Motor neuron (in vitro differentiated cells): Measurements from ENCODE around the gene CMKLR1. TPM values are rescaled to one million over a fixed set of nuclear protein-coding genes. Genes with fewer than 3 reads are reported as not detected.

Experiments
- ATAC-seq, 8 experiments: fragments of 200-7000 bp; cut with Tn5 transposase; replicated peaks in 6 of 8; 2 replicates each; pipeline ENCODE4 v1.8.0; 2021; ENCODE audit warnings: mild to moderate bottlenecking in 8 of 8, moderate library complexity in 8 of 8
- H3K27ac ChIP-seq, 2 donors: fragments of 250-450 bp; sonication (Bioruptor Pico); 2 replicates each; pipeline ENCODE4 v1.9.0; 2021; ENCODE audit warnings: antibody characterized with exemption in 2 of 2, mild to moderate bottlenecking in 2 of 2, moderate library complexity in 1 of 2
- H3K4me1 ChIP-seq, 2 donors: fragments of 250-450 bp; sonication (Bioruptor Pico); replicated peaks in 1 of 2; 2 replicates each; pipeline ENCODE4 v1.6.1; 2021; ENCODE audit warnings: antibody characterized with exemption in 2 of 2, mild to moderate bottlenecking in 2 of 2, moderate library complexity in 1 of 2
- H3K4me3 ChIP-seq, 5 donors: fragments of 250-450 bp; sonication (Bioruptor Pico); 2 replicates each; pipeline ENCODE4 v1.9.0; 2021; ENCODE audit warnings: antibody characterized with exemption in 5 of 5, mild to moderate bottlenecking in 5 of 5, moderate library complexity in 4 of 5
- WGBS, 10 experiments: fragments of 450-650 bp; shearing (Covaris generic); methylation state at CpG; one replicate each; pipeline ENCODE4 v1.0.0; 2022; 5-methylcytosine and 5-hydroxymethylcytosine counted together
- in situ Hi-C, 9 experiments: fragments of 400-800 bp; cut with MboI; loops; one replicate each; pipeline ENCODE4 v1.15.0; 2021; ENCODE audit warnings: low sequenced_read_pairs in 9 of 9, low pct_unique_long_range_greater_than_20kb in 2 of 9; ENCODE audit not compliant: unreplicated experiment in 9 of 9
- total RNA-seq, 8 experiments: library from RNA; unstranded; fragments of 300-600 nt; gene quantifications; 2 replicates each; pipeline versions ENCODE4 v1.2.3 to v1.2.4, GENCODE V29; 2022

The CMKLR1 gene
- total RNA-seq, 8 experiments from 2014 or later, result 0.09 to 12.6 (median 0.38) TPM; not detected in 1

DNA sequence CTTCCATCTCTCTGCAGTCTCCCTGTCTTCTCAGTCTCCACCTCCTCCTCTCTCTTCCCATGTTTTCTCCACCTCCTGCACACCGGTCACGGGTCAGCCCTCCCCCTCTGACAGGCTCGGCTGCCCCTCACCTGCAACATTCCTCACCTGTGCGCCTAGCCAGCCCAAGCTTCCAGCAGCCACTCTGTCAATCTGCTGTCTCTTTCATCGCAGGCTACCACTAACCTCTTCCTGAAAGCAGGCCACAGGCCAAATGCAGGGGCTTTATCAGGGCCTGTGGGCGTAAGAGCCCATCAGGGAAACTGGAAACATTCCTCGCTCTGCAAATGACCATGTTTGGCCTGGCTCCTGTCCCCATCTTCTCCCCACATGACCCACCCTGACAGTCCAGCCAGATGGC lies 34.5 kb downstream of the CMKLR1 start:
- in situ Hi-C loops, result no loop called here
- H3K4me1 ChIP-seq, result peaks cover 22 to 37% of the 10 kb centered on the region in 2 donors
- no peak overlapping the region for H3K27ac ChIP-seq
- ATAC-seq, result no peak
- no peak overlapping the region for H3K4me3 ChIP-seq
- 46 to 94% (median 73%) methylated on average over 1 to 7 of the region's 7 CpGs; no CpG with 5 or more reads in 1 of the 10 experiments for WGBS, 10 experiments

DNA sequence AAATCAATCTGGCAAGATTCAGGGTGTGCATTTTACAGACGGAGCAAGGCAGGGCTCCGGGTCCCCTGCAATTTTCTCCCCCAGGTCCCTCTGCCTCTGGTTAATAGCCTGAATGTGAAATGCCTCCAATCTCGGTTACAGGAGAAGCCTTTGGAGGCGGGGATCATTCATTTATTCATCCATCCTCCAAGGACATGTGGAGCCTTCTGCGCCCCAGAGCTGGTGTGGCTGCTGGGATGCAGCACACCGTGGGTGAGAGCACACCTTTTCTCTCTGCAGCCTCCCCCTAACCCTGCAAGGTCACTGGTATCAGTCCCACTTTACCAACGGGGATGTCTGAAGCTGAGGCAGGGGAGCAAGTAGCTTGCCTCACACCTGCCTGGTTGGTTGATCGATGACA lies 35.4 kb downstream of the CMKLR1 start:
- 67 to 86% (median 80%) methylated on average over 1 to 4 of the region's 8 CpGs; no CpG with 5 or more reads in 4 of the 10 experiments for WGBS, 10 experiments
- Histone ChIP-seq H3K4me3 (no peak overlapping the region), H3K4me1 (peaks cover 22 to 43% of the 10 kb centered on the region in 2 donors), H3K27ac (no peak overlapping the region)
- peak in 5 of 8 experiments; percentile 13 to 63 (median 38) for ATAC-seq
- in situ Hi-C loops, result no loop called here

GRCh38 chr12:108302403-108303311 lies 36.5 kb downstream of the CMKLR1 start:
- in situ Hi-C loops, result no loop called here
- WGBS, 10 experiments, result 0 to 77% (median 37%) methylated on average over 1 to 13 of the region's 18 CpGs; no CpG with 5 or more reads in 2 of the 10 experiments
- ATAC-seq, result peak in 7 of 8 experiments; percentile 10 to 77 (median 38)

DNA sequence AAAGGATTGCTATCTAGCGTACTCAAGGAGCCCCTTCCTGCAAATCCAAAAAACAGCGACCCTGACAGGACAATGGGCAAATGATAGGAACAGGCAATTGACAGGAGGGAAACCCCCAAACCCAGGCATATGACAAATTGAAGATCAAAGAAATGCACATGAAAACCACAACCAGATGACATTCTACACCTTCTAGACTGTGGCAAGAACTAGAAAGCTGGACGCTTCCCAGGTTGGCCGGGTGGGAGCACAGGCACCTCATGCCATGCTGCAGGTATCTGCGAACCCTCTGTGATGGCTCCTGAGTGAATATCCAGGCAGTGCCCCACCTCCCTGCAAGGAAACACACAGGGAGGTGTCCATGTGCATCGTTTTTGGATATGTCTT lies 37.1 kb downstream of the CMKLR1 start:
- ATAC-seq, result no peak
- Histone ChIP-seq H3K4me1 (peaks cover 22 to 44% of the 10 kb centered on the region in 2 donors), H3K4me3 (no peak overlapping the region), H3K27ac (no peak overlapping the region)
- WGBS, 10 experiments, result 40 to 100% (median 86%) methylated on average over 1 to 5 of the region's 6 CpGs; no CpG with 5 or more reads in 3 of the 10 experiments
- in situ Hi-C loops, result no loop called here

More at GRCh38 chr12:108302403-108303311, 36.5 kb downstream of the CMKLR1 start:
- Histone ChIP-seq H3K4me1 (peaks cover 22 to 44% of the 10 kb centered on the region in 2 donors), H3K4me3 (no peak overlapping the region), H3K27ac (no peak overlapping the region)

GRCh38 chr12:108301346-108301745 lies 37.8 kb downstream of the CMKLR1 start:
- in situ Hi-C loops, result no loop called here
- ATAC-seq, result no peak
- no peak overlapping the region for H3K4me3 ChIP-seq
- H3K27ac ChIP-seq, result no peak overlapping the region
- peaks cover 22 to 44% of the 10 kb centered on the region in 2 donors for H3K4me1 ChIP-seq
- WGBS, 10 experiments, result 80 to 96% (median 91%) methylated on average over 1 to 6 of the region's 6 CpGs; no CpG with 5 or more reads in 4 of the 10 experiments

DNA sequence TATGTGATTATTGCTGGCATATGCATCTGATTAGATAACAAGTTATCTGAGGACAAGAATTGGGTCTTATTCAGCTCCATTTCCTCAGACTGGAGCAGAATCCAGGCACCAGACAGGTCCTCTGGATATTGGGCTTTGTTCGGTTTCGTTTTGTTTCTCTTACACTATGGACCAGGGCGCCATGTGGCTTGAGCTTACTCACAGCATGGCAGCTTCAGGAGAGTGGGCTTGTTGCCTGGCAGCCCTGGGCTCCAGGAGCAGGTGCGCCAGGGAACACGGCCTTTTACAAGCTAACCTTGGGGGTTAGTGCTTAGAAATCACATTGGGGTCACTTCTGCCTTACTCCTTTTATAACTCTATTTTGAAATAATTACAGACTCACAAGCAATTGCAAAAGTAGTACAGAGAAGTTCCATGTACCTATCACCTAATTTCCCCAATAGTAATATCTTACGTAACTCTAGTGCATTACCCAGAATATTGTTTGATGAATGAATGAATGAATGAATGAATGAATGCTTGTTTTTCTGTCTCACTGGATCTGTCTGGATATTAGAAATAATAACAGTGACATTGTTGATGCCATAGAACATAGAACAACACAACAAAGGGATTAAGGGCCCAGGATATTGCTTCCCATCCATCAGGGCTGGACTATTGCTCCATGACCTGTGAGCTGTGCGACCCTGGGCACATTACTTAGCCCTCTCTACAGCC lies 39.0 kb downstream of the CMKLR1 start:
- Histone ChIP-seq H3K27ac (no peak overlapping the region), H3K4me1 (peaks cover 19 to 43% of the 10 kb centered on the region in 2 donors), H3K4me3 (no peak overlapping the region)
- peak in 1 of 8 experiments; percentile 22 for ATAC-seq
- in situ Hi-C loops, result no loop called here
- WGBS, 10 experiments, result 79 to 100% (median 90%) methylated on average over 1 to 7 of the region's 7 CpGs; no CpG with 5 or more reads in 1 of the 10 experiments

GRCh38 chr12:108299516-108299915 lies 39.6 kb downstream of the CMKLR1 start:
- Histone ChIP-seq H3K4me1 (peaks cover 19 to 45% of the 10 kb centered on the region in 2 donors), H3K27ac (no peak overlapping the region), H3K4me3 (no peak overlapping the region)
- 33 to 100% (median 83%) methylated on average over 1 to 4 of the region's 4 CpGs; no CpG with 5 or more reads in 3 of the 10 experiments for WGBS, 10 experiments
- in situ Hi-C loops, result no loop called here
- no peak for ATAC-seq

GRCh38 chr12:108298761-108299275 lies 40.3 kb downstream of the CMKLR1 start:
- peaks cover 16 to 39% of the 10 kb centered on the region in 2 donors for H3K4me1 ChIP-seq
- H3K4me3 ChIP-seq, result no peak overlapping the region
- H3K27ac ChIP-seq, result no peak overlapping the region
- in situ Hi-C loops, result no loop called here
- ATAC-seq, result no peak
- 50 to 100% (median 63%) methylated on average over 1 to 4 of the region's 6 CpGs; no CpG with 5 or more reads in 6 of the 10 experiments for WGBS, 10 experiments

DNA sequence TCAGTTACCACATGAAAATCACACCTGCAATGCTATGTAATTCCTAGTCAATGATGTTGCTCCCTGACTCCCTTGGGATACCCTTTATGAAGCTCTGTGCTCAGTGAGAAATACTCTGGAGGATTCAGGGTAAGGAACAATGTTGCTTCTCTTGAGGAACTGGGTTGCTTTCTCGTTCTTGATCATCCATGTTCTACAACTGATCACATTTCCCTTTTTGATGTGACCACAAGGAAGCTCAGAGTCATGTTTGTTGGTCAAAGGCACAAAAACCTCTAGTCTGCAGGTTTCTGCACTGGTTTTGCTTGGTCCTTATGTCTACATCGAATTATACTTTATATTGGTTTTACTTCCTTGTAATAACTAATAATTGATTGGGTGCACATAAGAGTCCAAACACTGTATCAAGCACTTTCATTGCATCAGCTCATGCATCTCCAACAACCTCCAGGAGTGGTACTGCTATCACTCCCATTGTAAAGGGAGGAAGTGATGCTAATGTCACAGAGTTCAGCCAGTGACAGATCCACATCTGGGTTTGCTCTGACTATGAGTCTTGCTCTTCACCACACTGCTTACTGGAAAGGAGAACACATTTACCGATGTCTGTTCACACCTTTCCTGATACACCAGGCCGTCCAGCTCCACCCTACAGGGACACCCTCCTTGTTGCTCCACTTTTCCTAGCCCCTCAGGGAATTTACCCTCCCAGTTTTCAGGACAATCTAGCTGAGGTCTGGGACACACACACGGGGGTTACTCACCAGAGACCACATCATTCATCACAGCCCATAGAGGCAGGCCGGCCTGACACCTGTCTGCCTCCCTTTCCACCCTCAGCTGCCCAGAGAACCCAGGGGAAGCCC lies 41.0 kb downstream of the CMKLR1 start:
- no peak for ATAC-seq
- Histone ChIP-seq H3K4me3 (no peak overlapping the region), H3K4me1 (peaks cover 9 to 32% of the 10 kb centered on the region in 2 donors), H3K27ac (no peak overlapping the region)
- 43 to 91% (median 72%) methylated on average over 1 to 6 of the region's 6 CpGs; no CpG with 5 or more reads in 1 of the 10 experiments for WGBS, 10 experiments
- in situ Hi-C loops, result no loop called here

- in situ Hi-C loops, result no loop called here
- 0 to 100% (median 83%) methylated on average over 1 to 2 of the region's 2 CpGs; no CpG with 5 or more reads in 3 of the 10 experiments for WGBS, 10 experiments
- no peak for ATAC-seq
- H3K4me1 ChIP-seq, result peaks cover 4 to 25% of the 10 kb centered on the region in 2 donors
- no peak overlapping the region for H3K27ac ChIP-seq
- H3K4me3 ChIP-seq, result no peak overlapping the region
Measured at GRCh38 chr12:108297424-108297823, 41.7 kb downstream of the CMKLR1 start.

DNA sequence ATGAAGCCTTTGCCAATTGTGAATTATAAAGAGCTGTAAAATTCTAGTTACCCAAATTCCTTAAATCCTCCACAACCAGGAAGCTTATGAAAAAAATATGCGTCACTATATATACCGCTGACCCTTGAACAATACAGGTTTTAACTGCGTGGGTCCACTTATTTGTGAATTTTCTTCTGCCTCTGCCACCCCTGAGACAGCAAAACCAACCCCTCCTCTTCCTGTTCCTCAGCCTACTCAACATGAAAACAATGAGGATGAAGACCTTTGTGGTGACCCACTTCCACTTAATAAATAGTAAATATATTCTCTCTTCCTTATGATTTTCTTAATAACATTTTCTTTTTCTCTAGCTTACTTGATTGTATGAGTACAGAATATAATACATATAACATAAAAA lies 42.2 kb downstream of the CMKLR1 start:
- Histone ChIP-seq H3K4me3 (no peak overlapping the region), H3K27ac (no peak overlapping the region), H3K4me1 (peaks cover 4 to 24% of the 10 kb centered on the region in 2 donors)
- ATAC-seq, result no peak
- in situ Hi-C loops, result no loop called here
- WGBS, 10 experiments, result 33 to 89% (median 73%) methylated on average over 1 to 3 of the region's 3 CpGs; no CpG with 5 or more reads in 3 of the 10 experiments

DNA sequence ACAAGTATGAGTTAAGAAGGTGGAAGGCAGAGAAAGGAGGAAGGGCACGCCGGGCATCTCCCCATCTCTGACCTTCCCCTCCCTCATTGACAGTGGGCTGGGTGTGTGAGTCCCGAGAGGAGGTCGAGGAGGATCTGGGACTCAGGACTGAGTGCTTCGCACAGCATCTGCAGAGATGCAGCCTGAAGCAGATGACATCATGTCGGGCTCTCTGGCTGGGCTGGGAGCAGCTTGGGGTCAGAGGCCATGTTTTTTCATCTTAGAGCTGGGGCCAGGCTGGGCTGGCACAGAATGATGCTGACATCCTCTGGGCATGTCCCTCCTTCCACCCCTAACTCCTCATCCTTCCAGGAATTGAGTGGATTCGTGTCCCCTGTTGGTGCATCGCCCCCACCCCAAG lies 43.5 kb downstream of the CMKLR1 start:
- Histone ChIP-seq H3K4me3 (no peak overlapping the region), H3K27ac (peak overlapping the region in 1 of 2 donors; percentile 53), H3K4me1 (peaks cover 4 to 21% of the 10 kb centered on the region in 2 donors)
- in situ Hi-C loops, result no loop called here
- WGBS, 10 experiments, result 60 to 80% (median 80%) methylated on average over 1 of the region's 8 CpGs; no CpG with 5 or more reads in 7 of the 10 experiments
- ATAC-seq, result peak in 5 of 8 experiments; percentile 95 to 98 (median 97)
